Measurements from ENCODE around the gene THEM5.
"Not testable (repeated sequence)": the region's sequence is repeated elsewhere in the genome, so short reads cannot be mapped to it uniquely, and the experiment has no call there.

The THEM5 gene

DNA sequence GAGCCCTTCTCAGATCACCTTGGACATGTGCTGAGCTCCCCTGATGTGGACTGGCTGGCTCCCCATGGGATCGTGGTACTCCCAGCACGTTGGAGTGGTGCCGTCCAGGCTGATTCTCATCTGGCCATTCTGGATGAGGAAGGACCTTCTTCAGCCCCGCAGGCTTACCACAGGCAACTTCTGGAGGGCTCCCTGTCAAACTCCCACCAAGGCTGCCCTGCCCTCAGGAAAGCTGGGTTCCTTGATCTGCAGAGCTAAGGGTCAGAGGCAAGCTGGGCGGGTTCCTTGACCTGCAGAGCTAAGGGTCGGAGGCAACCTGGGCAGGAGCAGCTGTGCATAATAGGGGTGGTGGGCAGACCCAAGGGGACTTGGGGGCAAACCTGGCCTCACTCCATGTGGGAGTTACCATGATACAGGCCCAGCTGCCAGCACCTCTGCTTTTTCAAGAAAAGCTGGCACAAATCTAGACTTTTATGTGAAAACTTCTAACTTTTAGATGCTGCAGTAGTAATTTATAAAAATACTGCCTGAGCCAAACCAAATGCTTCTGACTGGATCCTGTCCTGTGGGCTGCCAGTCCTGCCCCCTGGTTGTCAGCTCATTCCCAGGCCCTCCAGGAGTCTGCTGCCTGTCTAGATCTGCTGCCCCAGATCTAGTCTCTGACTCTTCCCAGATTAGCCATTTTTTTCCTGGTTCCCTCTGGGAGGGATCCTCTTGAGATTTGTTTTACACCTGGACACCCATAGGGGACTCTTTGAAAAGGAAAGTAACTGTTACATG is 5.6 kb upstream of the THEM5 start:
- H3K36me3 Mint-ChIP-seq (ENCODE audit: low read depth): no peaks in the 10 kb centered on the region
- no peak overlapping the region for H3K4me3 Mint-ChIP-seq
- TF ChIP-seq, protein P1, sequence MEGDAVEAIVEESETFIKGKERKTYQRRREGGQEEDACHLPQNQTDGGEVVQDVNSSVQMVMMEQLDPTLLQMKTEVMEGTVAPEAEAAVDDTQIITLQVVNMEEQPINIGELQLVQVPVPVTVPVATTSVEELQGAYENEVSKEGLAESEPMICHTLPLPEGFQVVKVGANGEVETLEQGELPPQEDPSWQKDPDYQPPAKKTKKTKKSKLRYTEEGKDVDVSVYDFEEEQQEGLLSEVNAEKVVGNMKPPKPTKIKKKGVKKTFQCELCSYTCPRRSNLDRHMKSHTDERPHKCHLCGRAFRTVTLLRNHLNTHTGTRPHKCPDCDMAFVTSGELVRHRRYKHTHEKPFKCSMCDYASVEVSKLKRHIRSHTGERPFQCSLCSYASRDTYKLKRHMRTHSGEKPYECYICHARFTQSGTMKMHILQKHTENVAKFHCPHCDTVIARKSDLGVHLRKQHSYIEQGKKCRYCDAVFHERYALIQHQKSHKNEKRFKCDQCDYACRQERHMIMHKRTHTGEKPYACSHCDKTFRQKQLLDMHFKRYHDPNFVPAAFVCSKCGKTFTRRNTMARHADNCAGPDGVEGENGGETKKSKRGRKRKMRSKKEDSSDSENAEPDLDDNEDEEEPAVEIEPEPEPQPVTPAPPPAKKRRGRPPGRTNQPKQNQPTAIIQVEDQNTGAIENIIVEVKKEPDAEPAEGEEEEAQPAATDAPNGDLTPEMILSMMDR (IDR thresholded peaks at IDR 0.05; ENCODE audit: unreplicated experiment in 3 of 3): no peak
- peaks cover 16% of the 10 kb centered on the region for H3K27me3 Mint-ChIP-seq (ENCODE audit: low read depth)
- no peak overlapping the region for H3K27ac Mint-ChIP-seq
- H3K4me1 Mint-ChIP-seq: peaks cover 10% of the 10 kb centered on the region
- H3K9me3 Mint-ChIP-seq: no peaks in the 10 kb centered on the region

DNA sequence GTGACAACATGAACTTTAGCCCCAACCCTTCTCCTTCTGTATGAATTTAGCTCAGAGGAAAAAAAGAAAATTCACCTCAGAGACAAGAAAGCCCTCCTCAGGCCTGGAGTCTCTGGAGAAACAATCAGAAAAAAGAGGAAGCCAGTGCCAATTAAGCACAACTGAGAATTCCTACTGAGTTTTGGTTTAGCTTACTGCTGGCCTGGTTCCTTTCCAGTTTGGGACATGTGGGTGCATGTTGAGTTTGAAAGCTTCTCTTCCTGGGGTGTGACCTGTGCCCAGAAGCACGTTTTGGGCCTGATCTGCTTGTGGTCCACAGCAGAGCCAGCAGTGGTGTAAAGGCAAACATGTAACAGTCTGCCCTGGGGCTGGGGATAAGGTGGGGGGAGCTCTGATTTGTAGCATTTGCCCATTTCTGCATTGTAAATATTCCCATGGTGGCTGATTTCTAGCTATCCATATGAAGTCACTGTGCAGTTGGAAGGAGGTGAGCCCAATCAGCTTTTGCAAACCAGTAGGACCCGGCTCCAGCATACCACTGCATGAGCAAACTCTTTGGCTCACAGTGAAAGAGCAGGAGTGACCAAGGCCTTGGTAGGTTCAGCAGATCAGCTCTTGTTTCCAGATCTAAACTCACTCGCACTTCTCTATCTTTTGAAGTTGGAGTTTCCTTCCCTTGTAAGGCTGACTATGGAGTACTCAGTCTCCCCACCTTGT is 4.7 kb upstream of the THEM5 start:
- peaks cover 10% of the 10 kb centered on the region for H3K4me1 Mint-ChIP-seq
- H3K27ac Mint-ChIP-seq: no peak overlapping the region
- H3K36me3 Mint-ChIP-seq (ENCODE audit: low read depth): no peaks in the 10 kb centered on the region
- TF ChIP-seq, protein P1 (IDR thresholded peaks at IDR 0.05; ENCODE audit: unreplicated experiment in 3 of 3): no peak
- H3K9me3 Mint-ChIP-seq: no peaks in the 10 kb centered on the region
- H3K27me3 Mint-ChIP-seq (ENCODE audit: low read depth): peaks cover 16% of the 10 kb centered on the region
- no peak overlapping the region for H3K4me3 Mint-ChIP-seq

GRCh38 chr1:151855933-151856332 is 2.4 kb upstream of the THEM5 start:
- H3K27me3 Mint-ChIP-seq (ENCODE audit: low read depth): peaks cover 18% of the 10 kb centered on the region
- H3K9me3 Mint-ChIP-seq: no peaks in the 10 kb centered on the region
- TF ChIP-seq, protein P1 (IDR thresholded peaks at IDR 0.05; ENCODE audit: unreplicated experiment in 3 of 3): no peak
- H3K4me3 Mint-ChIP-seq: no peak overlapping the region
- H3K4me1 Mint-ChIP-seq: peaks cover 10% of the 10 kb centered on the region
- H3K36me3 Mint-ChIP-seq (ENCODE audit: low read depth): no peaks in the 10 kb centered on the region
- peak overlapping the region; percentile 28 to 50 (median 48) for H3K27ac Mint-ChIP-seq

DNA sequence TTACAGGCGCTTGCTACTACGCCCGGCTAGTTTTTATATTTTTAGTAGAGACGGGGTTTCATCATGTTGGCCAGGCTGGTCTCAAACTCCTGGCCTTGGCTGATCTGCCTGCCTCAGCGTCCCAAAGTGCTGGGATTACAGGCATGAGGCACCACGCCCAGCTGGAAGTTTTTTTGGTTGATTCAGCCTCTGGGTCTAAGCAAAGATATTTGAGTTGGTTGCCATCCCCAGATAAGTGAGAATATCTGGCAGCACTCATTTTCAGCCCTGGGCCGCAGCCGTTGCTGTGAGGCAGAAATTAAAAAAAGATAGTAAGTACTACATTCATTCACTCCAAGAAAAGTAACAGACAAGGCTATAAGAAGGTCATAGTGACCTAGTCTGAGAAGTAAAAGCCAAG is 2.0 kb upstream of the THEM5 start:
- H3K9me3 Mint-ChIP-seq; H3K36me3 Mint-ChIP-seq (ENCODE audit: low read depth); H3K4me1 Mint-ChIP-seq; H3K4me3 Mint-ChIP-seq: not testable (repeated sequence)
- Mint-ChIP-seq H3K27me3 (ENCODE audit: low read depth) (peaks cover 20% of the 10 kb centered on the region), H3K27ac (peak overlapping the region; percentile 28 to 50 (median 48))

DNA sequence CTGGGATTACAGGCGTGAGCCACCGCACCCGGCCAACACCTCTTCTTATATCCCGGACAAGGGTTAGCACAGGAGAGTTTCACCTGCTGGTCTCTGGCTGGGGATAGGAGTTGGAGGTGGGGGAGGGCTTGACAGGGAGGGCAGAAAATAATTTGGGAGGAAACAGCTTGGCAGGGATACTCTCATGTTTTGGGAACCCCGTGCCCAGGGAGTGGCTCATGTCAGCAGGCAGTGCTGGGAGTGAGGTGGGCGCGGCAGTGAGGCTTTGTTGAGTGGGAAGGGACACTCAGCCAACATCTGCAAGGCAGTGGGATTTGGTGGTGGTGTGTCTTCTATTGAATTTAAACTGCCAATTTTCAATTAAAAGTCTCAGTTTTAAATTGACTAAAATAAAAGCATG is 1.1 kb upstream of the THEM5 start:
- TF ChIP-seq, protein P1 (IDR thresholded peaks at IDR 0.05; ENCODE audit: unreplicated experiment in 3 of 3): no peak
- Mint-ChIP-seq H3K9me3 (no peaks in the 10 kb centered on the region), H3K27ac (no peak overlapping the region), H3K27me3 (ENCODE audit: low read depth) (peaks cover 18% of the 10 kb centered on the region), H3K4me3 (no peak overlapping the region), H3K36me3 (ENCODE audit: low read depth) (no peaks in the 10 kb centered on the region), H3K4me1 (peaks cover 11% of the 10 kb centered on the region)

DNA sequence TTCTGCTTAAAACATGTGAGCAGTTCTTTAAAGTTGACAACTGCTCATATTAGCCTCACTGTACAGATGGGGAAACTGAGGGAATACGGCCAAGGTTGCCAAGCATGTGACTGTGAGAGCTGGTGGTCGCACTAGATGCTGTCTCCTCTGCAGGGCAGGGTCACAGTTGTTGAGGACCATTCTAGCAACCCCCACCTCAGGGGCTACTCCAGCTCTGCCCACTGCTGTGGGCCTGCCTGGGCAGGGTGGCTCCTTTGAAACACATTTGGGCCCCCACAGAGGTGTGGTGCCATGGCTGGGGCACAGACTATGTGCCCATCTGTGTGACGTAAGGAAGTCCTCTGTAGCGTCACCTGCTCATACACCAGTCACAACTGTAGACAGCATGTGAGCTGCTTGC is 779 bp downstream of the THEM5 start:
- H3K27me3 Mint-ChIP-seq (ENCODE audit: low read depth): peaks cover 16% of the 10 kb centered on the region
- TF ChIP-seq, protein P1 (IDR thresholded peaks at IDR 0.05; ENCODE audit: unreplicated experiment in 3 of 3): no peak
- no peak overlapping the region for H3K4me3 Mint-ChIP-seq
- H3K9me3 Mint-ChIP-seq: no peaks in the 10 kb centered on the region
- H3K27ac Mint-ChIP-seq: no peak overlapping the region
- H3K36me3 Mint-ChIP-seq (ENCODE audit: low read depth): no peaks in the 10 kb centered on the region
- peaks cover 16% of the 10 kb centered on the region for H3K4me1 Mint-ChIP-seq

Data from nephron (organoid).